Endothelial cell of umbilical vein (primary cell): ENCODE data around the gene UBE2G1. TPM values are rescaled to one million over a fixed set of nuclear protein-coding genes. Genes with fewer than 3 reads are reported as not detected.

Source experiments
- BruUV-seq: library from RNA; stranded (reverse); fragments of 400-500 nt; replicated peaks from 2 replicates; lab custom pipeline; 2021; lab: Mats Ljungman, UMichigan
- CTCF ChIA-PET: fragments of 300-600, 350-600 bp; sonication (Branson Sonifier 250); formaldehyde crosslinking; loops from one replicate; lab custom pipeline; 2021; ENCODE audit warnings: antibody characterized with exemption, inconsistent platforms; lab: Charles Lee
- POLR2A ChIA-PET: fragments of 300-600, 350-600 bp; sonication (Branson Sonifier 250); formaldehyde crosslinking; loops from one replicate; lab custom pipeline; 2021; ENCODE audit warnings: antibody characterized with exemption, inconsistent platforms; lab: Charles Lee
- DNase-seq: peaks from one replicate; pipeline ENCODE4 v3.0.0-alpha.2; 2011; ENCODE audit warnings: low read depth, low spot score
- FAIRE-seq: peaks from 2 replicates; lab custom pipeline; 2011; peaks lifted over from hg19 to GRCh38; lab: Jason Lieb, UNC
- H2AFZ ChIP-seq: 2 replicates; pipeline ENCODE4 v1.6.0; 2012; ENCODE audit warnings: low read depth, low read length, control low read depth, inconsistent platforms
- H3K27ac ChIP-seq: 2 replicates; pipeline ENCODE4 v1.5.1; 2011; ENCODE audit warnings: low read depth, mild to moderate bottlenecking, control low read depth, low read length, moderate library complexity; ENCODE audit not compliant: insufficient read depth
- H3K27me3 ChIP-seq, 2 experiments: 2 replicates each; pipeline versions ENCODE4 v1.6.0 to v1.6.1; 2011; ENCODE audit warnings: low read length in 2 of 2, mixed read lengths in 1 of 2; ENCODE audit not compliant: control insufficient read depth in 2 of 2, insufficient read depth in 2 of 2
- H3K36me3 ChIP-seq, 2 experiments: 2 replicates in 1 of 2; 3 replicates in 1 of 2; pipeline ENCODE4 v1.5.1; 2011; ENCODE audit warnings: low read length in 2 of 2, mild to moderate bottlenecking in 1 of 2, moderate library complexity in 1 of 2; ENCODE audit not compliant: control insufficient read depth in 2 of 2, insufficient read depth in 2 of 2; ENCODE audit errors: extremely low read depth in 1 of 2
- H3K4me1 ChIP-seq: 3 replicates; pipeline ENCODE4 v1.5.1; 2011; ENCODE audit warnings: mild to moderate bottlenecking, low read length; ENCODE audit not compliant: control insufficient read depth, insufficient read depth; ENCODE audit errors: extremely low read depth
- H3K4me2 ChIP-seq: 2 replicates; pipeline ENCODE4 v1.6.1; 2011; ENCODE audit warnings: low read length, control low read depth, mixed read lengths; ENCODE audit not compliant: insufficient read depth
- H3K4me3 ChIP-seq, 3 experiments: fragments of 200-600 bp in 1 of 3; sonication (generic), shearing (Covaris generic) in 1 of 3; replicated peaks in 1 of 3; 2 replicates each; pipeline ENCODE4 v1.5.1; 2011 to 2016; ENCODE audit warnings: control low read depth in 3 of 3, low read length in 3 of 3, mild to moderate bottlenecking in 2 of 3, inconsistent platforms in 1 of 3, low read depth in 1 of 3, moderate library complexity in 1 of 3; ENCODE audit not compliant: insufficient read depth in 1 of 3
- H3K79me2 ChIP-seq: 2 replicates; pipeline ENCODE4 v1.6.0; 2012; ENCODE audit warnings: low read length, inconsistent platforms; ENCODE audit not compliant: control insufficient read depth, insufficient read depth
- H3K9ac ChIP-seq: replicated peaks from 2 replicates; pipeline ENCODE3; 2011; ENCODE audit warnings: low read length, control low read depth; ENCODE audit not compliant: insufficient read depth; ENCODE audit errors: extremely low read depth
- H3K9me1 ChIP-seq: replicated peaks from 3 replicates; pipeline ENCODE4 v1.6.0; 2011; ENCODE audit warnings: mild to moderate bottlenecking, low read length; ENCODE audit not compliant: control insufficient read depth, insufficient read depth; ENCODE audit errors: extremely low read depth
- H3K9me3 ChIP-seq: replicated peaks from 2 replicates; pipeline ENCODE4 v1.5.1; 2012; ENCODE audit warnings: low read length, inconsistent platforms; ENCODE audit not compliant: control insufficient read depth, insufficient read depth
- H4K20me1 ChIP-seq: replicated peaks from 2 replicates; pipeline ENCODE3; 2011; ENCODE audit warnings: mild to moderate bottlenecking, low read length; ENCODE audit not compliant: control insufficient read depth, insufficient read depth; ENCODE audit errors: extremely low read depth
- EZH2 ChIP-seq: IDR thresholded peaks from 2 replicates; pipeline ENCODE4 v1.6.1; 2012; ENCODE audit warnings: borderline replicate concordance, low read depth, mild to moderate bottlenecking, moderate library complexity, low read length, inconsistent platforms; ENCODE audit not compliant: severe bottlenecking
- FOS ChIP-seq: IDR thresholded peaks from 2 replicates; pipeline ENCODE4 v1.6.1; 2011; ENCODE audit warnings: mild to moderate bottlenecking, low read length, moderate library complexity, borderline replicate concordance; ENCODE audit not compliant: insufficient read depth
- GATA2 ChIP-seq: IDR thresholded peaks from 2 replicates; pipeline ENCODE4 v1.7.0; 2011; ENCODE audit warnings: low read depth, mild to moderate bottlenecking, moderate library complexity, mixed read lengths, low read length; ENCODE audit not compliant: insufficient read length, insufficient read depth
- JUN ChIP-seq: IDR thresholded peaks from 2 replicates; pipeline ENCODE4 v1.6.1; 2011; ENCODE audit warnings: borderline replicate concordance, low read depth; ENCODE audit not compliant: insufficient read length, insufficient read depth
- MYC ChIP-seq: IDR thresholded peaks from one replicate; pipeline ENCODE4 v1.6.1; 2011; ENCODE audit warnings: mild to moderate bottlenecking, low read depth, low read length
- POLR2A ChIP-seq: IDR thresholded peaks from 2 replicates; pipeline ENCODE4 v1.6.1; 2012; ENCODE audit warnings: low read depth, mild to moderate bottlenecking, control low read depth, low read length
- POLR2AphosphoS5 ChIP-seq: IDR thresholded peaks from 2 replicates; pipeline ENCODE4 v1.6.1; 2012; ENCODE audit warnings: low read depth, mild to moderate bottlenecking, control low read depth, low read length, moderate library complexity; ENCODE audit not compliant: insufficient read depth
- dilution Hi-C: fragments of 300-500 bp; cut with MboI; formaldehyde crosslinking; loops from one replicate; pipeline ENCODE4 v1.15.0; 2019; ENCODE audit warnings: low sequenced_read_pairs; ENCODE audit not compliant: extremely low pct_ligation_motif_present
- intact Hi-C: fragments of 100-400 bp; cut with micrococcal nuclease; formaldehyde crosslinking; loops from one replicate; pipeline ENCODE4 v1.10.0; 2022
- polyA plus RNA-seq, 4 experiments: library from polyadenylated mRNA; depleted of rRNA in 3 of 4; stranded (reverse) in 3 of 4; unstranded in 1 of 4; fragments of >200 nt; gene quantifications; 2 replicates each; pipeline versions ENCODE4 v1.2.1 to v1.2.3, GENCODE V29; 2011 to 2012; ENCODE audit warnings: missing spikeins in 1 of 4
- total RNA-seq: library from RNA; stranded (reverse); gene quantifications from 2 replicates; pipeline ENCODE4 v1.2.3, GENCODE V29; 2021
- TF ChIP-seq, protein P1 (sequence below): IDR thresholded peaks from 2 replicates; pipeline ENCODE4 v1.6.1; 2011; ENCODE audit not compliant: insufficient read depth, insufficient read length
- TF ChIP-seq, protein P2 (sequence below), 2 donors: IDR thresholded peaks; 1 replicate in 1 of 2; 2 replicates in 1 of 2; pipeline ENCODE4 v1.5.1; 2011; ENCODE audit warnings: low read length in 2 of 2, mild to moderate bottlenecking in 2 of 2, moderate library complexity in 2 of 2, control low read depth in 1 of 2, inconsistent platforms in 1 of 2, low read depth in 1 of 2; ENCODE audit not compliant: insufficient read depth in 1 of 2; ENCODE audit errors: extremely low read depth in 1 of 2

Gene UBE2G1
- total and polyA plus RNA-seq, 2 donors (not counting 3 experiments of a cell fraction or from before 2014, with no cell fraction given) = 29.2 to 79.6 TPM

DNA sequence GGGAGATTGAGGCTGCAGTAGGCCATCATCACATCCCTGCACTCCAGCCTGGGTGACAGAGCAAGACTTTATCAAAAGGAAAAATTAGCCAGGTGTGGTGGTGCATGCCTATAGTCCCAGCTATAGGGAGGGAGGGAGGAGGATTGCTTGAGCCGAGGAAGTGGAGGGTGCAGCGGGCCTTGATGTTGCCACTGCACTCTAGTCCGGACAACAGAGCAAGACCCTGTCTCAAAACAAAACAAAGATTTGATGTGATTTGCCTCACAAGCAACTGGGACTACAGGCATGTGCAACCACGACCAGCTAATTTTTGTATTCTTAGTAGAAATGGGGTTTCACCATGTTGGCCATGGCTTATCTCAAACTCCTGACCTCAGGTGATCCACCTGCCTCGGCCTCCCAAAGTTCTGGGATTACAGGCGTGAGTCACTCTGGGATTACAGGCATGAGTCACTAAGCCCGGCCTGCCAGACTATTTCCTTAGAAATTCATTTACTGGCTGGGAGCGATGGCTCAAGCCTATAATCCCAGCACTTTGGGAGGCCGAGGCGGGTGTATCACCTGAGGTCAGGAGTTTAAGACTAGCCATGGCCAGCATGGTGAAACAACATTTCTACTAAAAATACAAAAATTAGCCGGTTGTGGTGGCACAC lies 11.5 kb downstream of the UBE2G1 start:
- FAIRE-seq (no peak), DNase-seq (no peak)
- H3K9me1 ChIP-seq = no peaks in the 10 kb centered on the region
- H3K36me3 ChIP-seq = no peaks in the 10 kb centered on the region
- H3K79me2 ChIP-seq = peaks cover 96% of the 10 kb centered on the region
- BruUV-seq = no TSS peak
- H3K27ac ChIP-seq = no peak overlapping the region
- no peaks in the 10 kb centered on the region for H3K4me1 ChIP-seq
- H3K9me3 ChIP-seq = no peaks in the 10 kb centered on the region
- no peak overlapping the region for H3K4me3 ChIP-seq
- dilution Hi-C loops (no loop called here), intact Hi-C loops (no loop called here)
- no peak overlapping the region for H3K9ac ChIP-seq
- no peak for TF ChIP-seq MYC
- peak; percentile 18 for TF ChIP-seq FOS
- H3K4me2 ChIP-seq = no peak overlapping the region
- peaks cover 23% of the 10 kb centered on the region for H4K20me1 ChIP-seq
- CTCF ChIA-PET = interaction anchor here (0.9 kb wide), 1 partner anchor 14 kb away, joined by 3 read pairs; no protein-coding TSS in a partner anchor
- no peak overlapping the region for H2AFZ ChIP-seq
- no peaks in the 10 kb centered on the region for H3K27me3 ChIP-seq
- POLR2A ChIA-PET = no interaction called here

DNA sequence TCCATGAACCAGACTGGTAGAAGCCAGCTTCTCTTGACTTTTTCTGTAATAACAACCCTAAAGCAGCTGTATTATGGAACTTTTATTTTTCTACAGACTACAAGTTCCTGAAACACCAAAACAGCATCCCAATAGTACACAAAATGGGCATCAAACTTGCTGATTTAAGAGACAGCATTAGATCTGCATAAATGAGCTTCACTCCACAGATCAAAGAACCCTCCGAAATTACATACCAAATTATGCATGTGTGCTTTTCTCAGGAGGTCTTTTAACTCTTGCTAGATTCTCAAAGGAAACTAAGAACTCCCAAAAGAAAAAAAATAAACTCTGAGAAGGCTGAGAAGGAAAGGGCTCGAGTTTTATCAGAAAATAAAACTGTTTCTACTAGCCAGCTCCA lies 12.3 kb downstream of the UBE2G1 start:
- BruUV-seq = no TSS peak
- ChIA-PET POLR2A (no interaction called here), CTCF (interaction anchor here (0.9 to 1.2 kb wide), 2 partner anchors 13 to 57 kb away, joined by 3 read pairs; no protein-coding TSS in a partner anchor)
- H3K4me1 ChIP-seq = no peaks in the 10 kb centered on the region
- no peak overlapping the region for H3K27ac ChIP-seq
- H3K27me3 ChIP-seq = no peaks in the 10 kb centered on the region
- H2AFZ ChIP-seq = no peak overlapping the region
- dilution Hi-C loops = no loop called here
- peaks cover 95% of the 10 kb centered on the region for H3K79me2 ChIP-seq
- no peak for DNase-seq
- no peak overlapping the region for H3K4me2 ChIP-seq
- no peak overlapping the region for H3K9ac ChIP-seq
- H3K36me3 ChIP-seq = no peaks in the 10 kb centered on the region
- no peaks in the 10 kb centered on the region for H3K9me1 ChIP-seq
- TF ChIP-seq, protein P1, sequence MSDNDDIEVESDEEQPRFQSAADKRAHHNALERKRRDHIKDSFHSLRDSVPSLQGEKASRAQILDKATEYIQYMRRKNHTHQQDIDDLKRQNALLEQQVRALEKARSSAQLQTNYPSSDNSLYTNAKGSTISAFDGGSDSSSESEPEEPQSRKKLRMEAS = no peak
- TF ChIP-seq MYC (no peak), POLR2AphosphoS5 (no peak), POLR2A (no peak), JUN (no peak), GATA2 (no peak), FOS (no peak), EZH2 (no peak)
- TF ChIP-seq, protein P2, sequence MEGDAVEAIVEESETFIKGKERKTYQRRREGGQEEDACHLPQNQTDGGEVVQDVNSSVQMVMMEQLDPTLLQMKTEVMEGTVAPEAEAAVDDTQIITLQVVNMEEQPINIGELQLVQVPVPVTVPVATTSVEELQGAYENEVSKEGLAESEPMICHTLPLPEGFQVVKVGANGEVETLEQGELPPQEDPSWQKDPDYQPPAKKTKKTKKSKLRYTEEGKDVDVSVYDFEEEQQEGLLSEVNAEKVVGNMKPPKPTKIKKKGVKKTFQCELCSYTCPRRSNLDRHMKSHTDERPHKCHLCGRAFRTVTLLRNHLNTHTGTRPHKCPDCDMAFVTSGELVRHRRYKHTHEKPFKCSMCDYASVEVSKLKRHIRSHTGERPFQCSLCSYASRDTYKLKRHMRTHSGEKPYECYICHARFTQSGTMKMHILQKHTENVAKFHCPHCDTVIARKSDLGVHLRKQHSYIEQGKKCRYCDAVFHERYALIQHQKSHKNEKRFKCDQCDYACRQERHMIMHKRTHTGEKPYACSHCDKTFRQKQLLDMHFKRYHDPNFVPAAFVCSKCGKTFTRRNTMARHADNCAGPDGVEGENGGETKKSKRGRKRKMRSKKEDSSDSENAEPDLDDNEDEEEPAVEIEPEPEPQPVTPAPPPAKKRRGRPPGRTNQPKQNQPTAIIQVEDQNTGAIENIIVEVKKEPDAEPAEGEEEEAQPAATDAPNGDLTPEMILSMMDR (IDR thresholded peaks at IDR 0.05; ENCODE audit: extremely low read depth in 1 of 2, insufficient read depth in 1 of 2, low read depth in 1 of 2, low read length in 2 of 2) = no peak
- H3K4me3 ChIP-seq = no peak overlapping the region
- intact Hi-C loops = no loop called here
- FAIRE-seq = no peak
- H4K20me1 ChIP-seq = peaks cover 21% of the 10 kb centered on the region
- no peaks in the 10 kb centered on the region for H3K9me3 ChIP-seq
